ENCODE measurements around the gene ZNF341.

Gene ZNF341

DNA sequence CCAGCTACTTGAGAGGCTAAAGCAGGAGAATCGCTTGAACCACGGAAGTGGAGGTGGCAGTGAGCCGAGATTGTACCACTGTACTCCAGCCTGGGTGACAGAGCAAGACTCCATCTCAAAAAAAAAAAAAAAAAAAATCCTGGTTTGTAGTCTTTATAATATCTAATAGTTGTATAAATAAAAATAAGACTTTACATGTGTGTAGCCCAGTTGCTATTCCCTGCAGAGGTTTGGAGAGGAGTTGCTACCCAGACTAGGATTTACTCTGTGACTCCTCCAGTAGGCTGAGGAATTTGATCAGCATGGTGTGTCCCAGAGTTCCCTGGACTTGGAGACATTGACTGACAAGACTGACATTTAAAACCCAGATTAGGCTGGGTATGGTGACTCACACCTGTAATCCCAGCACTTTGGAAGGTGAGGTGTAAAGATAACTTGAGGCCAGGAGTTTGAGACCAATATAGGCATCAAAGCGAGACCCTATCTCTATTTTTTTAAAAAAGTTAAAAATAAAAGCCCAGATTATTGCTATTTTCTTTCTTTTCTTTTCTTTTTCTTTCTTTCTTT lies 89.6 kb downstream of the ZNF341 start:
- Histone ChIP-seq H3K27ac (ENCODE audit: extremely low read depth, low read depth, low read length) (no peak overlapping the region), H3K9me3 (ENCODE audit: control insufficient read depth, insufficient read depth, low read depth, low read length) (no peaks in the 10 kb centered on the region), H3K4me3 (ENCODE audit: low read depth, low read length) (no peak overlapping the region), H3K4me1 (ENCODE audit: control insufficient read depth, insufficient read depth, low read length) (peaks cover 4% of the 10 kb centered on the region; the same call in 1 of the 2 replicates), H3K36me3 (ENCODE audit: control insufficient read depth in 2 of 2, insufficient read depth in 1 of 2, low read length in 2 of 2) (no peaks in the 10 kb centered on the region)
- CTCF ChIA-PET, result no interaction called here
- POLR2A ChIA-PET, result no interaction called here
- TF ChIP-seq ZNF621 (tag by site-specific recombination; IDR thresholded peaks at IDR 0.05) (no peak), EGR2 (tag by site-specific recombination; IDR thresholded peaks at IDR 0.05; ENCODE audit: low read depth) (no peak), ZNF366 (tag by site-specific recombination; conservative IDR thresholded peaks at IDR 0.05) (0 out of 2 replicates have a peak, but pooled peaks have one; percentile 21), ZNF544 (tag by site-specific recombination; IDR thresholded peaks at IDR 0.05) (no peak), BCL11A (tag by site-specific recombination; IDR thresholded peaks at IDR 0.05; ENCODE audit: low read depth) (no peak), ZSCAN16 (tag by site-specific recombination; IDR thresholded peaks at IDR 0.05) (no peak), SETDB1 (IDR thresholded peaks at IDR 0.05; ENCODE audit: insufficient read length, low read length) (peak; percentile 28), ZNF140 (tag by site-specific recombination; IDR thresholded peaks at IDR 0.05) (no peak), ZNF843 (tag by site-specific recombination; IDR thresholded peaks at IDR 0.05) (no peak), ZSCAN30 (tag by site-specific recombination; IDR thresholded peaks at IDR 0.05) (no peak), YY2 (tag by site-specific recombination; IDR thresholded peaks at IDR 0.05) (no peak), KLF10 (tag by site-specific recombination; IDR thresholded peaks at IDR 0.05) (no peak), OSR2 (tag by site-specific recombination; IDR thresholded peaks at IDR 0.05) (peak; percentile 46; the same call in 1 of the 2 replicates)
- TF ChIP-seq, protein P1, sequence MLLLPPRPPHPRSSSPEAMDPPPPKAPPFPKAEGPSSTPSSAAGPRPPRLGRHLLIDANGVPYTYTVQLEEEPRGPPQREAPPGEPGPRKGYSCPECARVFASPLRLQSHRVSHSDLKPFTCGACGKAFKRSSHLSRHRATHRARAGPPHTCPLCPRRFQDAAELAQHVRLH (tag by site-specific recombination; IDR thresholded peaks at IDR 0.05), result no peak
- TF ChIP-seq, protein P2, sequence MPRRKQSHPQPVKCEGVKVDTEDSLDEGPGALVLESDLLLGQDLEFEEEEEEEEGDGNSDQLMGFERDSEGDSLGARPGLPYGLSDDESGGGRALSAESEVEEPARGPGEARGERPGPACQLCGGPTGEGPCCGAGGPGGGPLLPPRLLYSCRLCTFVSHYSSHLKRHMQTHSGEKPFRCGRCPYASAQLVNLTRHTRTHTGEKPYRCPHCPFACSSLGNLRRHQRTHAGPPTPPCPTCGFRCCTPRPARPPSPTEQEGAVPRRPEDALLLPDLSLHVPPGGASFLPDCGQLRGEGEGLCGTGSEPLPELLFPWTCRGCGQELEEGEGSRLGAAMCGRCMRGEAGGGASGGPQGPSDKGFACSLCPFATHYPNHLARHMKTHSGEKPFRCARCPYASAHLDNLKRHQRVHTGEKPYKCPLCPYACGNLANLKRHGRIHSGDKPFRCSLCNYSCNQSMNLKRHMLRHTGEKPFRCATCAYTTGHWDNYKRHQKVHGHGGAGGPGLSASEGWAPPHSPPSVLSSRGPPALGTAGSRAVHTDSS (tag by site-specific recombination; IDR thresholded peaks at IDR 0.05), result no peak
- TF ChIP-seq, protein P3, sequence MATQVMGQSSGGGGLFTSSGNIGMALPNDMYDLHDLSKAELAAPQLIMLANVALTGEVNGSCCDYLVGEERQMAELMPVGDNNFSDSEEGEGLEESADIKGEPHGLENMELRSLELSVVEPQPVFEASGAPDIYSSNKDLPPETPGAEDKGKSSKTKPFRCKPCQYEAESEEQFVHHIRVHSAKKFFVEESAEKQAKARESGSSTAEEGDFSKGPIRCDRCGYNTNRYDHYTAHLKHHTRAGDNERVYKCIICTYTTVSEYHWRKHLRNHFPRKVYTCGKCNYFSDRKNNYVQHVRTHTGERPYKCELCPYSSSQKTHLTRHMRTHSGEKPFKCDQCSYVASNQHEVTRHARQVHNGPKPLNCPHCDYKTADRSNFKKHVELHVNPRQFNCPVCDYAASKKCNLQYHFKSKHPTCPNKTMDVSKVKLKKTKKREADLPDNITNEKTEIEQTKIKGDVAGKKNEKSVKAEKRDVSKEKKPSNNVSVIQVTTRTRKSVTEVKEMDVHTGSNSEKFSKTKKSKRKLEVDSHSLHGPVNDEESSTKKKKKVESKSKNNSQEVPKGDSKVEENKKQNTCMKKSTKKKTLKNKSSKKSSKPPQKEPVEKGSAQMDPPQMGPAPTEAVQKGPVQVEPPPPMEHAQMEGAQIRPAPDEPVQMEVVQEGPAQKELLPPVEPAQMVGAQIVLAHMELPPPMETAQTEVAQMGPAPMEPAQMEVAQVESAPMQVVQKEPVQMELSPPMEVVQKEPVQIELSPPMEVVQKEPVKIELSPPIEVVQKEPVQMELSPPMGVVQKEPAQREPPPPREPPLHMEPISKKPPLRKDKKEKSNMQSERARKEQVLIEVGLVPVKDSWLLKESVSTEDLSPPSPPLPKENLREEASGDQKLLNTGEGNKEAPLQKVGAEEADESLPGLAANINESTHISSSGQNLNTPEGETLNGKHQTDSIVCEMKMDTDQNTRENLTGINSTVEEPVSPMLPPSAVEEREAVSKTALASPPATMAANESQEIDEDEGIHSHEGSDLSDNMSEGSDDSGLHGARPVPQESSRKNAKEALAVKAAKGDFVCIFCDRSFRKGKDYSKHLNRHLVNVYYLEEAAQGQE (tag by site-specific recombination; IDR thresholded peaks at IDR 0.05), result no peak
- TF ChIP-seq, protein P4, sequence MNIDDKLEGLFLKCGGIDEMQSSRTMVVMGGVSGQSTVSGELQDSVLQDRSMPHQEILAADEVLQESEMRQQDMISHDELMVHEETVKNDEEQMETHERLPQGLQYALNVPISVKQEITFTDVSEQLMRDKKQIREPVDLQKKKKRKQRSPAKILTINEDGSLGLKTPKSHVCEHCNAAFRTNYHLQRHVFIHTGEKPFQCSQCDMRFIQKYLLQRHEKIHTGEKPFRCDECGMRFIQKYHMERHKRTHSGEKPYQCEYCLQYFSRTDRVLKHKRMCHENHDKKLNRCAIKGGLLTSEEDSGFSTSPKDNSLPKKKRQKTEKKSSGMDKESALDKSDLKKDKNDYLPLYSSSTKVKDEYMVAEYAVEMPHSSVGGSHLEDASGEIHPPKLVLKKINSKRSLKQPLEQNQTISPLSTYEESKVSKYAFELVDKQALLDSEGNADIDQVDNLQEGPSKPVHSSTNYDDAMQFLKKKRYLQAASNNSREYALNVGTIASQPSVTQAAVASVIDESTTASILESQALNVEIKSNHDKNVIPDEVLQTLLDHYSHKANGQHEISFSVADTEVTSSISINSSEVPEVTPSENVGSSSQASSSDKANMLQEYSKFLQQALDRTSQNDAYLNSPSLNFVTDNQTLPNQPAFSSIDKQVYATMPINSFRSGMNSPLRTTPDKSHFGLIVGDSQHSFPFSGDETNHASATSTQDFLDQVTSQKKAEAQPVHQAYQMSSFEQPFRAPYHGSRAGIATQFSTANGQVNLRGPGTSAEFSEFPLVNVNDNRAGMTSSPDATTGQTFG (tag by site-specific recombination; IDR thresholded peaks at IDR 0.05; ENCODE audit: borderline replicate concordance), result no peak
- TF ChIP-seq, protein P5, sequence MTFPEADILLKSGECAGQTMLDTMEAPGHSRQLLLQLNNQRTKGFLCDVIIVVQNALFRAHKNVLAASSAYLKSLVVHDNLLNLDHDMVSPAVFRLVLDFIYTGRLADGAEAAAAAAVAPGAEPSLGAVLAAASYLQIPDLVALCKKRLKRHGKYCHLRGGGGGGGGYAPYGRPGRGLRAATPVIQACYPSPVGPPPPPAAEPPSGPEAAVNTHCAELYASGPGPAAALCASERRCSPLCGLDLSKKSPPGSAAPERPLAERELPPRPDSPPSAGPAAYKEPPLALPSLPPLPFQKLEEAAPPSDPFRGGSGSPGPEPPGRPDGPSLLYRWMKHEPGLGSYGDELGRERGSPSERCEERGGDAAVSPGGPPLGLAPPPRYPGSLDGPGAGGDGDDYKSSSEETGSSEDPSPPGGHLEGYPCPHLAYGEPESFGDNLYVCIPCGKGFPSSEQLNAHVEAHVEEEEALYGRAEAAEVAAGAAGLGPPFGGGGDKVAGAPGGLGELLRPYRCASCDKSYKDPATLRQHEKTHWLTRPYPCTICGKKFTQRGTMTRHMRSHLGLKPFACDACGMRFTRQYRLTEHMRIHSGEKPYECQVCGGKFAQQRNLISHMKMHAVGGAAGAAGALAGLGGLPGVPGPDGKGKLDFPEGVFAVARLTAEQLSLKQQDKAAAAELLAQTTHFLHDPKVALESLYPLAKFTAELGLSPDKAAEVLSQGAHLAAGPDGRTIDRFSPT (tag by site-specific recombination; IDR thresholded peaks at IDR 0.05), result no peak
- TF ChIP-seq, protein P6, sequence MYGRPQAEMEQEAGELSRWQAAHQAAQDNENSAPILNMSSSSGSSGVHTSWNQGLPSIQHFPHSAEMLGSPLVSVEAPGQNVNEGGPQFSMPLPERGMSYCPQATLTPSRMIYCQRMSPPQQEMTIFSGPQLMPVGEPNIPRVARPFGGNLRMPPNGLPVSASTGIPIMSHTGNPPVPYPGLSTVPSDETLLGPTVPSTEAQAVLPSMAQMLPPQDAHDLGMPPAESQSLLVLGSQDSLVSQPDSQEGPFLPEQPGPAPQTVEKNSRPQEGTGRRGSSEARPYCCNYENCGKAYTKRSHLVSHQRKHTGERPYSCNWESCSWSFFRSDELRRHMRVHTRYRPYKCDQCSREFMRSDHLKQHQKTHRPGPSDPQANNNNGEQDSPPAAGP (tag by site-specific recombination; IDR thresholded peaks at IDR 0.05), result no peak
- TF ChIP-seq, protein P7, sequence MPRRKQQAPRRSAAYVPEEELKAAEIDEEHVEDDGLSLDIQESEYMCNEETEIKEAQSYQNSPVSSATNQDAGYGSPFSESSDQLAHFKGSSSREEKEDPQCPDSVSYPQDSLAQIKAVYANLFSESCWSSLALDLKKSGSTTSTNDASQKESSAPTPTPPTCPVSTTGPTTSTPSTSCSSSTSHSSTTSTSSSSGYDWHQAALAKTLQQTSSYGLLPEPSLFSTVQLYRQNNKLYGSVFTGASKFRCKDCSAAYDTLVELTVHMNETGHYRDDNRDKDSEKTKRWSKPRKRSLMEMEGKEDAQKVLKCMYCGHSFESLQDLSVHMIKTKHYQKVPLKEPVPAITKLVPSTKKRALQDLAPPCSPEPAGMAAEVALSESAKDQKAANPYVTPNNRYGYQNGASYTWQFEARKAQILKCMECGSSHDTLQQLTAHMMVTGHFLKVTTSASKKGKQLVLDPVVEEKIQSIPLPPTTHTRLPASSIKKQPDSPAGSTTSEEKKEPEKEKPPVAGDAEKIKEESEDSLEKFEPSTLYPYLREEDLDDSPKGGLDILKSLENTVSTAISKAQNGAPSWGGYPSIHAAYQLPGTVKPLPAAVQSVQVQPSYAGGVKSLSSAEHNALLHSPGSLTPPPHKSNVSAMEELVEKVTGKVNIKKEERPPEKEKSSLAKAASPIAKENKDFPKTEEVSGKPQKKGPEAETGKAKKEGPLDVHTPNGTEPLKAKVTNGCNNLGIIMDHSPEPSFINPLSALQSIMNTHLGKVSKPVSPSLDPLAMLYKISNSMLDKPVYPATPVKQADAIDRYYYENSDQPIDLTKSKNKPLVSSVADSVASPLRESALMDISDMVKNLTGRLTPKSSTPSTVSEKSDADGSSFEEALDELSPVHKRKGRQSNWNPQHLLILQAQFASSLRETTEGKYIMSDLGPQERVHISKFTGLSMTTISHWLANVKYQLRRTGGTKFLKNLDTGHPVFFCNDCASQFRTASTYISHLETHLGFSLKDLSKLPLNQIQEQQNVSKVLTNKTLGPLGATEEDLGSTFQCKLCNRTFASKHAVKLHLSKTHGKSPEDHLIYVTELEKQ (tag by site-specific recombination; IDR thresholded peaks at IDR 0.05; ENCODE audit: borderline replicate concordance), result peak; percentile 31; the same call in 1 of the 2 replicates
- TF ChIP-seq, protein P8, sequence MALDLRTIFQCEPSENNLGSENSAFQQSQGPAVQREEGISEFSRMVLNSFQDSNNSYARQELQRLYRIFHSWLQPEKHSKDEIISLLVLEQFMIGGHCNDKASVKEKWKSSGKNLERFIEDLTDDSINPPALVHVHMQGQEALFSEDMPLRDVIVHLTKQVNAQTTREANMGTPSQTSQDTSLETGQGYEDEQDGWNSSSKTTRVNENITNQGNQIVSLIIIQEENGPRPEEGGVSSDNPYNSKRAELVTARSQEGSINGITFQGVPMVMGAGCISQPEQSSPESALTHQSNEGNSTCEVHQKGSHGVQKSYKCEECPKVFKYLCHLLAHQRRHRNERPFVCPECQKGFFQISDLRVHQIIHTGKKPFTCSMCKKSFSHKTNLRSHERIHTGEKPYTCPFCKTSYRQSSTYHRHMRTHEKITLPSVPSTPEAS (tag by site-specific recombination; IDR thresholded peaks at IDR 0.05), result no peak

All from HEK293 (cell line).